HepG2 (cell line): Measurements from ENCODE around the gene RNU6-1.

Source experiments
- CTCF ChIP-seq: sonication (generic); formaldehyde crosslinking; IDR thresholded peaks from 2 replicates; pipeline ENCODE4 v1.5.0; 2020; ENCODE audit warnings: mild to moderate bottlenecking, missing genetic modification reagents, moderate library complexity
- KDM5A ChIP-seq: fragments of 200-600 bp; sonication (generic); IDR thresholded peaks from 2 replicates; pipeline ENCODE4 v1.7.0; 2018; ENCODE audit warnings: antibody characterized with exemption, mild to moderate bottlenecking, low read length, borderline replicate concordance
- KDM5B ChIP-seq: sonication (generic); formaldehyde crosslinking; IDR thresholded peaks from 2 replicates; pipeline ENCODE4 v1.4.0; 2020; ENCODE audit warnings: missing genetic modification reagents, mild to moderate bottlenecking, borderline replicate concordance
- NCOA2 ChIP-seq: sonication (generic); formaldehyde crosslinking; IDR thresholded peaks from 2 replicates; pipeline ENCODE4 v1.8.0; 2022; ENCODE audit warnings: inconsistent platforms
- POLR2G ChIP-seq: fragments of 200-400 bp; formaldehyde crosslinking; IDR thresholded peaks from 2 replicates; pipeline ENCODE4 v1.6.1; 2018; ENCODE audit warnings: mild to moderate bottlenecking, low read depth, low read length, moderate library complexity
- RAD21 ChIP-seq: fragments of 450-650 bp; formaldehyde crosslinking; IDR thresholded peaks from 2 replicates; pipeline ENCODE4 v1.5.0; 2020; ENCODE audit warnings: mild to moderate bottlenecking
- SAFB2 ChIP-seq: sonication (generic); formaldehyde crosslinking; IDR thresholded peaks from 2 replicates; pipeline ENCODE4 v1.5.1; 2020; ENCODE audit warnings: missing genetic modification reagents, low read depth, mild to moderate bottlenecking, borderline replicate concordance
- STAT6 ChIP-seq: sonication (generic); formaldehyde crosslinking; IDR thresholded peaks from 2 replicates; pipeline ENCODE4 v1.4.0; 2020; ENCODE audit warnings: missing genetic modification reagents, mild to moderate bottlenecking, borderline replicate concordance
- U2AF1 ChIP-seq: fragments of 200-400 bp; formaldehyde crosslinking; optimal IDR thresholded peaks from 2 replicates; pipeline ENCODE3; 2017; ENCODE audit warnings: mild to moderate bottlenecking, low read depth, low read length
- ZNF232 ChIP-seq: sonication (generic); formaldehyde crosslinking; IDR thresholded peaks from 2 replicates; pipeline ENCODE4 v1.4.0; 2020; ENCODE audit warnings: missing genetic modification reagents, borderline replicate concordance
- ZNF274 ChIP-seq: sonication (generic); formaldehyde crosslinking; IDR thresholded peaks from 2 replicates; pipeline ENCODE4 v1.5.1; 2020; ENCODE audit warnings: mild to moderate bottlenecking, missing genetic modification reagents
- ZNF564 ChIP-seq: sonication (generic); formaldehyde crosslinking; IDR thresholded peaks from 2 replicates; pipeline ENCODE4 v1.8.1; 2023; ENCODE audit warnings: mild to moderate bottlenecking, missing genetic modification reagents
- TF ChIP-seq, protein P1 (sequence below): sonication (generic); formaldehyde crosslinking; IDR thresholded peaks from 2 replicates; pipeline ENCODE4 v1.5.0; 2020; ENCODE audit warnings: missing genetic modification reagents

GRCh38 chr15:67832897-67833709 lies 6.7 kb downstream of the RNU6-1 start:
- TF ChIP-seq U2AF1, result no peak
- TF ChIP-seq SAFB2 (CRISPR knock-in tag), result no peak
- no peak for TF ChIP-seq CTCF (CRISPR knock-in tag)
- TF ChIP-seq, protein P1, sequence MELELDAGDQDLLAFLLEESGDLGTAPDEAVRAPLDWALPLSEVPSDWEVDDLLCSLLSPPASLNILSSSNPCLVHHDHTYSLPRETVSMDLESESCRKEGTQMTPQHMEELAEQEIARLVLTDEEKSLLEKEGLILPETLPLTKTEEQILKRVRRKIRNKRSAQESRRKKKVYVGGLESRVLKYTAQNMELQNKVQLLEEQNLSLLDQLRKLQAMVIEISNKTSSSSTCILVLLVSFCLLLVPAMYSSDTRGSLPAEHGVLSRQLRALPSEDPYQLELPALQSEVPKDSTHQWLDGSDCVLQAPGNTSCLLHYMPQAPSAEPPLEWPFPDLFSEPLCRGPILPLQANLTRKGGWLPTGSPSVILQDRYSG (CRISPR knock-in tag), result no peak
- TF ChIP-seq STAT6 (CRISPR knock-in tag), result no peak
- TF ChIP-seq KDM5A, result no peak
- TF ChIP-seq ZNF564 (CRISPR knock-in tag), result no peak
- no peak for TF ChIP-seq NCOA2
- no peak for TF ChIP-seq ZNF274 (CRISPR knock-in tag)
- no peak for TF ChIP-seq POLR2G
- no peak for TF ChIP-seq ZNF232 (CRISPR knock-in tag)
- TF ChIP-seq RAD21 (CRISPR knock-in tag), result no peak
- no peak for TF ChIP-seq KDM5B (CRISPR knock-in tag)
